HG02840 (cell line): ENCODE results near the gene IQGAP3.
"Not testable (repeated sequence)": the region's sequence is repeated elsewhere in the genome, so short reads cannot be mapped to it uniquely, and the experiment has no call there.

Experiments used
- ATAC-seq: cut with Tn5 transposase; IDR thresholded peaks from one replicate; pipeline ENCODE4 v1.9.1; 2021; ENCODE audit warnings: mild to moderate bottlenecking, moderate library complexity, moderate number of reproducible peaks; ENCODE audit not compliant: unreplicated experiment, low FRiP score

The IQGAP3 gene

GRCh38 chr1:156571919-156572662 is at the start of gene IQGAP3:
TSS of gene IQGAP3 (minus strand) at chr1:156572565. CDS start at chr1:156572529, 36 bp downstream.
- ATAC-seq: peak; percentile 79

- ATAC-seq: no peak
Observed at GRCh38 chr1:156619582-156619955, 47.2 kb upstream of the IQGAP3 start.

GRCh38 chr1:156618853-156619581 is 46.7 kb upstream of the IQGAP3 start, which contains the start of gene HAPLN2:
TSS of gene HAPLN2 (plus strand) at chr1:156619415. CDS start at chr1:156623491, 4,076 bp downstream.
- no peak for ATAC-seq

GRCh38 chr1:156616463-156616862 is 44.1 kb upstream of the IQGAP3 start:
- ATAC-seq: no peak

- no peak for ATAC-seq
Observed at GRCh38 chr1:156615946-156616345, 43.6 kb upstream of the IQGAP3 start.

GRCh38 chr1:156612666-156613065 is 40.3 kb upstream of the IQGAP3 start:
- no peak for ATAC-seq

- ATAC-seq: not testable (repeated sequence)
Observed at GRCh38 chr1:156610072-156610471, 37.7 kb upstream of the IQGAP3 start.

GRCh38 chr1:156608981-156609380 is 36.6 kb upstream of the IQGAP3 start:
- no peak for ATAC-seq

GRCh38 chr1:156608036-156608674 is 35.8 kb upstream of the IQGAP3 start:
- no peak for ATAC-seq

GRCh38 chr1:156607344-156607743 is 35.0 kb upstream of the IQGAP3 start:
- ATAC-seq: not testable (repeated sequence)

GRCh38 chr1:156602557-156602993 is 30.2 kb upstream of the IQGAP3 start:
- no peak for ATAC-seq

- no peak for ATAC-seq
Observed at GRCh38 chr1:156601892-156602291, 29.5 kb upstream of the IQGAP3 start.

- no peak for ATAC-seq
Observed at GRCh38 chr1:156601122-156601830, 28.9 kb upstream of the IQGAP3 start, which contains the start of gene GPATCH4. TSS of gene GPATCH4 (minus strand) at chr1:156601479.

GRCh38 chr1:156600733-156601121 is 28.4 kb upstream of the IQGAP3 start:
- no peak for ATAC-seq

- ATAC-seq: no peak
Observed at GRCh38 chr1:156599811-156600210, 27.4 kb upstream of the IQGAP3 start.

GRCh38 chr1:156598731-156599432 is 26.5 kb upstream of the IQGAP3 start:
- no peak for ATAC-seq

- no peak for ATAC-seq
Observed at GRCh38 chr1:156598125-156598524, 25.8 kb upstream of the IQGAP3 start.

- no peak for ATAC-seq
Observed at GRCh38 chr1:156596426-156596825, 24.1 kb upstream of the IQGAP3 start.

- no peak for ATAC-seq
Observed at GRCh38 chr1:156595016-156595415, 22.7 kb upstream of the IQGAP3 start.

GRCh38 chr1:156594190-156594589 is 21.8 kb upstream of the IQGAP3 start:
- ATAC-seq: no peak
